ENCODE measurements around the gene TMEM238.

Gene TMEM238

GRCh38 chr19:55358943-55359908 is 24.9 kb downstream of the TMEM238 start:
- H3F3A ChIP-seq (ENCODE audit: control insufficient read depth, insufficient read depth): no peaks in the 10 kb centered on the region
- no peaks in the 10 kb centered on the region for H3K79me2 ChIP-seq (ENCODE audit: control insufficient read depth, low read length)
- H3K4me3 ChIP-seq (ENCODE audit: low read length): no peak overlapping the region
- peaks cover 4% of the 10 kb centered on the region for H3K4me1 ChIP-seq (ENCODE audit: control insufficient read depth, low read length)
- no peaks in the 10 kb centered on the region for H3K9me2 ChIP-seq (replicated peaks; ENCODE audit: control insufficient read depth, low read length)
- H4K20me1 ChIP-seq (ENCODE audit: control insufficient read depth, insufficient read depth, low read depth, low read length): no peaks in the 10 kb centered on the region
- no peak overlapping the region for H3K27ac ChIP-seq (ENCODE audit: low read depth, low read length)
- no peak overlapping the region for H3K4me2 ChIP-seq (ENCODE audit: low read length)
- H3K36me3 ChIP-seq (ENCODE audit: control insufficient read depth, low read length): no peaks in the 10 kb centered on the region
- no peaks in the 10 kb centered on the region for H3K9me3 ChIP-seq (ENCODE audit: control insufficient read depth, insufficient read depth, low read length)
- TF ChIP-seq EZH2phosphoT487 (IDR thresholded peaks at IDR 0.05; ENCODE audit: borderline replicate concordance, low read length) (no peak), CTCF (IDR thresholded peaks at IDR 0.05; ENCODE audit: low read depth, low read length, poor library complexity, severe bottlenecking) (no peak)
- H3K27me3 ChIP-seq (ENCODE audit: control insufficient read depth, low read length): peaks cover 20% of the 10 kb centered on the region

- Histone ChIP-seq H3K36me3 (ENCODE audit: control insufficient read depth, low read length) (no peaks in the 10 kb centered on the region), H3F3A (ENCODE audit: control insufficient read depth, insufficient read depth) (no peaks in the 10 kb centered on the region), H3K27ac (ENCODE audit: low read depth, low read length) (no peak overlapping the region), H3K27me3 (ENCODE audit: control insufficient read depth, low read length) (peaks cover 24% of the 10 kb centered on the region), H3K79me2 (ENCODE audit: control insufficient read depth, low read length) (no peaks in the 10 kb centered on the region), H3K4me2 (ENCODE audit: low read length) (no peak overlapping the region), H3K4me3 (ENCODE audit: low read length) (no peak overlapping the region), H4K20me1 (ENCODE audit: control insufficient read depth, insufficient read depth, low read depth, low read length) (no peaks in the 10 kb centered on the region), H3K9me2 (replicated peaks; ENCODE audit: control insufficient read depth, low read length) (no peaks in the 10 kb centered on the region), H3K9me3 (ENCODE audit: control insufficient read depth, insufficient read depth, low read length) (no peaks in the 10 kb centered on the region), H3K4me1 (ENCODE audit: control insufficient read depth, low read length) (peaks cover 8% of the 10 kb centered on the region)
- TF ChIP-seq CTCF (IDR thresholded peaks at IDR 0.05; ENCODE audit: low read depth, low read length, poor library complexity, severe bottlenecking) (no peak), EZH2phosphoT487 (IDR thresholded peaks at IDR 0.05; ENCODE audit: borderline replicate concordance, low read length) (no peak)
Measured at GRCh38 chr19:55358493-55358892, 25.6 kb downstream of the TMEM238 start.

GRCh38 chr19:55355213-55355821 is 28.8 kb downstream of the TMEM238 start:
- peaks cover 11% of the 10 kb centered on the region for H3K4me1 ChIP-seq (ENCODE audit: control insufficient read depth, low read length)
- no peaks in the 10 kb centered on the region for H3K9me2 ChIP-seq (replicated peaks; ENCODE audit: control insufficient read depth, low read length)
- H3K4me3 ChIP-seq (ENCODE audit: low read length): no peak overlapping the region
- no peaks in the 10 kb centered on the region for H3K36me3 ChIP-seq (ENCODE audit: control insufficient read depth, low read length)
- peaks cover 43% of the 10 kb centered on the region for H3K27me3 ChIP-seq (ENCODE audit: control insufficient read depth, low read length)
- H3K9me3 ChIP-seq (ENCODE audit: control insufficient read depth, insufficient read depth, low read length): no peaks in the 10 kb centered on the region
- H3K4me2 ChIP-seq (ENCODE audit: low read length): no peak overlapping the region
- H3K27ac ChIP-seq (ENCODE audit: low read depth, low read length): no peak overlapping the region
- no peaks in the 10 kb centered on the region for H3F3A ChIP-seq (ENCODE audit: control insufficient read depth, insufficient read depth)
- TF ChIP-seq CTCF (IDR thresholded peaks at IDR 0.05; ENCODE audit: low read depth, low read length, poor library complexity, severe bottlenecking) (no peak), EZH2phosphoT487 (IDR thresholded peaks at IDR 0.05; ENCODE audit: borderline replicate concordance, low read length) (no peak)
- H4K20me1 ChIP-seq (ENCODE audit: control insufficient read depth, insufficient read depth, low read depth, low read length): no peaks in the 10 kb centered on the region
- no peaks in the 10 kb centered on the region for H3K79me2 ChIP-seq (ENCODE audit: control insufficient read depth, low read length)

Measured in DOHH2 (cell line).